HepG2 (cell line): ENCODE data around the gene TMUB1. TPM values are rescaled to one million over a fixed set of nuclear protein-coding genes. Genes with fewer than 3 reads are reported as not detected.

Source experiments
- E2F5 ChIP-seq: sonication (generic); formaldehyde crosslinking; conservative IDR thresholded peaks from 2 replicates; pipeline ENCODE4 v1.4.0; 2020; ENCODE audit warnings: missing genetic modification reagents
- GABPA ChIP-seq, 2 experiments: IDR thresholded peaks; 2 replicates each; pipeline ENCODE4 v1.6.1; 2011 to 2016; ENCODE audit warnings: low read depth in 2 of 2, low read length in 1 of 2, missing biosample characterization in 1 of 2, missing genetic modification characterization in 1 of 2
- MED8 ChIP-seq: sonication (generic); formaldehyde crosslinking; IDR thresholded peaks from 2 replicates; pipeline ENCODE4 v1.8.1; 2023; ENCODE audit warnings: mild to moderate bottlenecking, missing genetic modification reagents; ENCODE audit not compliant: insufficient replicate concordance
- MEF2D ChIP-seq: sonication (generic); formaldehyde crosslinking; IDR thresholded peaks from 2 replicates; pipeline ENCODE4 v1.5.1; 2020; ENCODE audit warnings: mild to moderate bottlenecking, missing genetic modification reagents
- NCOA1 ChIP-seq: sonication (generic); formaldehyde crosslinking; IDR thresholded peaks from 2 replicates; pipeline ENCODE4 v1.9.0; 2021; ENCODE audit warnings: missing genetic modification reagents
- NFRKB ChIP-seq: fragments of 450-650 bp; IDR thresholded peaks from 2 replicates; pipeline ENCODE4 v1.6.1; 2017
- TCF7 ChIP-seq: sonication (generic); IDR thresholded peaks from 2 replicates; pipeline ENCODE4 v1.6.1; 2016; ENCODE audit warnings: antibody characterized with exemption, low read depth
- ZBTB21 ChIP-seq: sonication (generic); formaldehyde crosslinking; IDR thresholded peaks from 2 replicates; pipeline ENCODE4 v1.4.0; 2020; ENCODE audit warnings: missing genetic modification reagents
- ZNF747 ChIP-seq: sonication (generic); formaldehyde crosslinking; IDR thresholded peaks from 2 replicates; pipeline ENCODE4 v1.8.1; 2023; ENCODE audit warnings: missing genetic modification reagents, mild to moderate bottlenecking, borderline replicate concordance
- ZNF784 ChIP-seq: sonication (generic); formaldehyde crosslinking; IDR thresholded peaks from 2 replicates; pipeline ENCODE4 v1.5.1; 2020; ENCODE audit warnings: missing genetic modification reagents, mild to moderate bottlenecking, borderline replicate concordance
- polyA plus RNA-seq, 8 experiments: library from polyadenylated mRNA; depleted of rRNA in 3 of 8; stranded (reverse) in 7 of 8; unstranded in 1 of 8; fragments of >200 nt; fragmentation: Illumina TruSeq in 4 of 8; extraction: Trizol in 4 of 8; gene quantifications; 2 replicates each; pipeline versions ENCODE4 v1.2.1 to v1.2.3, GENCODE V29; 2011 to 2016; ENCODE audit warnings: low read depth in 4 of 8, missing spikeins in 1 of 8, mixed read lengths in 1 of 8; ENCODE audit not compliant: insufficient read depth in 1 of 8
- total RNA-seq, 5 experiments: library from RNA; depleted of rRNA; stranded (reverse); fragments of >200 nt; fragmentation: Illumina TruSeq; extraction: Trizol; gene quantifications; 2 replicates each; pipeline ENCODE4 v1.2.3, GENCODE V29; 2016; ENCODE audit warnings: low read depth in 1 of 5
- TF ChIP-seq, protein P1 (sequence below): sonication (generic); formaldehyde crosslinking; IDR thresholded peaks from 2 replicates; pipeline ENCODE4 v1.4.0; 2020; ENCODE audit warnings: missing genetic modification reagents
- TF ChIP-seq, protein P2 (sequence below): sonication (generic); formaldehyde crosslinking; IDR thresholded peaks from 2 replicates; pipeline ENCODE4 v1.5.0; 2020; ENCODE audit warnings: mild to moderate bottlenecking, low read depth, missing genetic modification reagents, borderline replicate concordance
- TF ChIP-seq, protein P3 (sequence below): sonication (generic); formaldehyde crosslinking; IDR thresholded peaks from 2 replicates; pipeline ENCODE4 v1.9.0; 2021; ENCODE audit warnings: mild to moderate bottlenecking, missing genetic modification reagents

The TMUB1 gene
- total and polyA plus RNA-seq, 2 of the 13 experiments (the other 11 are each of a cell fraction or from before 2014, with no cell fraction given): 44.8 to 51.6 TPM

- TF ChIP-seq ZBTB21 (CRISPR knock-in tag) (peak; percentile 70; the same call in 1 of the 2 replicates), NFRKB (no peak), MEF2D (CRISPR knock-in tag) (0 out of 2 replicates have a peak, but pooled peaks have one; percentile 45), ZNF747 (no peak; the same call in 1 of the 2 replicates), ZNF784 (no peak), MED8 (no peak), NCOA1 (CRISPR knock-in tag) (no peak), GABPA (IDR thresholded peaks at IDR 0.05; ENCODE audit: low read depth, low read length) (no peak), GABPA (CRISPR knock-in tag; IDR thresholded peaks at IDR 0.05; ENCODE audit: low read depth) (peak; percentile 95), TCF7 (peak; percentile 92), E2F5 (CRISPR knock-in tag) (no peak)
- TF ChIP-seq, protein P1, sequence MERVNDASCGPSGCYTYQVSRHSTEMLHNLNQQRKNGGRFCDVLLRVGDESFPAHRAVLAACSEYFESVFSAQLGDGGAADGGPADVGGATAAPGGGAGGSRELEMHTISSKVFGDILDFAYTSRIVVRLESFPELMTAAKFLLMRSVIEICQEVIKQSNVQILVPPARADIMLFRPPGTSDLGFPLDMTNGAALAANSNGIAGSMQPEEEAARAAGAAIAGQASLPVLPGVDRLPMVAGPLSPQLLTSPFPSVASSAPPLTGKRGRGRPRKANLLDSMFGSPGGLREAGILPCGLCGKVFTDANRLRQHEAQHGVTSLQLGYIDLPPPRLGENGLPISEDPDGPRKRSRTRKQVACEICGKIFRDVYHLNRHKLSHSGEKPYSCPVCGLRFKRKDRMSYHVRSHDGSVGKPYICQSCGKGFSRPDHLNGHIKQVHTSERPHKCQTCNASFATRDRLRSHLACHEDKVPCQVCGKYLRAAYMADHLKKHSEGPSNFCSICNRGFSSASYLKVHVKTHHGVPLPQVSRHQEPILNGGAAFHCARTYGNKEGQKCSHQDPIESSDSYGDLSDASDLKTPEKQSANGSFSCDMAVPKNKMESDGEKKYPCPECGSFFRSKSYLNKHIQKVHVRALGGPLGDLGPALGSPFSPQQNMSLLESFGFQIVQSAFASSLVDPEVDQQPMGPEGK (CRISPR knock-in tag): peak; percentile 73
- TF ChIP-seq, protein P2, sequence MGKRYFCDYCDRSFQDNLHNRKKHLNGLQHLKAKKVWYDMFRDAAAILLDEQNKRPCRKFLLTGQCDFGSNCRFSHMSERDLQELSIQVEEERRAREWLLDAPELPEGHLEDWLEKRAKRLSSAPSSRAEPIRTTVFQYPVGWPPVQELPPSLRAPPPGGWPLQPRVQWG (CRISPR knock-in tag): no peak
- TF ChIP-seq, protein P3, sequence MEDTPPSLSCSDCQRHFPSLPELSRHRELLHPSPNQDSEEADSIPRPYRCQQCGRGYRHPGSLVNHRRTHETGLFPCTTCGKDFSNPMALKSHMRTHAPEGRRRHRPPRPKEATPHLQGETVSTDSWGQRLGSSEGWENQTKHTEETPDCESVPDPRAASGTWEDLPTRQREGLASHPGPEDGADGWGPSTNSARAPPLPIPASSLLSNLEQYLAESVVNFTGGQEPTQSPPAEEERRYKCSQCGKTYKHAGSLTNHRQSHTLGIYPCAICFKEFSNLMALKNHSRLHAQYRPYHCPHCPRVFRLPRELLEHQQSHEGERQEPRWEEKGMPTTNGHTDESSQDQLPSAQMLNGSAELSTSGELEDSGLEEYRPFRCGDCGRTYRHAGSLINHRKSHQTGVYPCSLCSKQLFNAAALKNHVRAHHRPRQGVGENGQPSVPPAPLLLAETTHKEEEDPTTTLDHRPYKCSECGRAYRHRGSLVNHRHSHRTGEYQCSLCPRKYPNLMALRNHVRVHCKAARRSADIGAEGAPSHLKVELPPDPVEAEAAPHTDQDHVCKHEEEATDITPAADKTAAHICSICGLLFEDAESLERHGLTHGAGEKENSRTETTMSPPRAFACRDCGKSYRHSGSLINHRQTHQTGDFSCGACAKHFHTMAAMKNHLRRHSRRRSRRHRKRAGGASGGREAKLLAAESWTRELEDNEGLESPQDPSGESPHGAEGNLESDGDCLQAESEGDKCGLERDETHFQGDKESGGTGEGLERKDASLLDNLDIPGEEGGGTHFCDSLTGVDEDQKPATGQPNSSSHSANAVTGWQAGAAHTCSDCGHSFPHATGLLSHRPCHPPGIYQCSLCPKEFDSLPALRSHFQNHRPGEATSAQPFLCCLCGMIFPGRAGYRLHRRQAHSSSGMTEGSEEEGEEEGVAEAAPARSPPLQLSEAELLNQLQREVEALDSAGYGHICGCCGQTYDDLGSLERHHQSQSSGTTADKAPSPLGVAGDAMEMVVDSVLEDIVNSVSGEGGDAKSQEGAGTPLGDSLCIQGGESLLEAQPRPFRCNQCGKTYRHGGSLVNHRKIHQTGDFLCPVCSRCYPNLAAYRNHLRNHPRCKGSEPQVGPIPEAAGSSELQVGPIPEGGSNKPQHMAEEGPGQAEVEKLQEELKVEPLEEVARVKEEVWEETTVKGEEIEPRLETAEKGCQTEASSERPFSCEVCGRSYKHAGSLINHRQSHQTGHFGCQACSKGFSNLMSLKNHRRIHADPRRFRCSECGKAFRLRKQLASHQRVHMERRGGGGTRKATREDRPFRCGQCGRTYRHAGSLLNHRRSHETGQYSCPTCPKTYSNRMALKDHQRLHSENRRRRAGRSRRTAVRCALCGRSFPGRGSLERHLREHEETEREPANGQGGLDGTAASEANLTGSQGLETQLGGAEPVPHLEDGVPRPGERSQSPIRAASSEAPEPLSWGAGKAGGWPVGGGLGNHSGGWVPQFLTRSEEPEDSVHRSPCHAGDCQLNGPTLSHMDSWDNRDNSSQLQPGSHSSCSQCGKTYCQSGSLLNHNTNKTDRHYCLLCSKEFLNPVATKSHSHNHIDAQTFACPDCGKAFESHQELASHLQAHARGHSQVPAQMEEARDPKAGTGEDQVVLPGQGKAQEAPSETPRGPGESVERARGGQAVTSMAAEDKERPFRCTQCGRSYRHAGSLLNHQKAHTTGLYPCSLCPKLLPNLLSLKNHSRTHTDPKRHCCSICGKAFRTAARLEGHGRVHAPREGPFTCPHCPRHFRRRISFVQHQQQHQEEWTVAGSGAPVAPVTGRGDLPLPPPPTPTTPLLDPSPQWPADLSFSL: no peak
Observed at GRCh38 chr7:151057989-151058780, 25.1 kb downstream of the TMUB1 start (continued).
